ENCODE data around the gene ST7.

GRCh38 chr7:116997972-116998371 lies 44.7 kb downstream of the ST7 start:
- TF ChIP-seq CTCF (IDR thresholded peaks at IDR 0.05; ENCODE audit: insufficient read depth, low read depth, low read length) (no peak), EZH2 (IDR thresholded peaks at IDR 0.05; ENCODE audit: insufficient read depth, low read length) (no peak)
